ENCODE measurements around the gene PANK4.
"Not testable (repeated sequence)": the region's sequence is repeated elsewhere in the genome, so short reads cannot be mapped to it uniquely, and the experiment has no call there.

DNA sequence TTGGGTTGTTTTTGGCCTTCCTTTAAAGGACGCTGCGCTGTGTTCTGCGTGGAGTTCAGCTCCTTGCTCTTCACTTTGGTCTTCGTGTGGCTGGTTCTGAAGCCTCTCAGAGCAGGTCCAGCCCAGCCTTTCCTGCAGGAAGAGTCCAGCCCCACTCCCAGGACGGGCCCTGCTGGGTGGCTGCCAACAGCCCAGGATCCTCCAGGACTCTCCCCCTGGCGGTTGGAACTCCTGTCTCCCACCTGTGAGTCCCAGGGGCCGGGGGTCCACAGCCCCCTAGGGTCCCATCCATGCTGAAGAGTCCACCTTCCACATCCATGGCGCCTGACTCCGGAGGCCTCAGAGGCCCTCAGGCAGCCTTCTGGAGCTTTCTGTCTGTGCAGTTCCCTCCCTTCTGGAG, 25.1 kb upstream of the PANK4 start:
- TF ChIP-seq, protein P1, sequence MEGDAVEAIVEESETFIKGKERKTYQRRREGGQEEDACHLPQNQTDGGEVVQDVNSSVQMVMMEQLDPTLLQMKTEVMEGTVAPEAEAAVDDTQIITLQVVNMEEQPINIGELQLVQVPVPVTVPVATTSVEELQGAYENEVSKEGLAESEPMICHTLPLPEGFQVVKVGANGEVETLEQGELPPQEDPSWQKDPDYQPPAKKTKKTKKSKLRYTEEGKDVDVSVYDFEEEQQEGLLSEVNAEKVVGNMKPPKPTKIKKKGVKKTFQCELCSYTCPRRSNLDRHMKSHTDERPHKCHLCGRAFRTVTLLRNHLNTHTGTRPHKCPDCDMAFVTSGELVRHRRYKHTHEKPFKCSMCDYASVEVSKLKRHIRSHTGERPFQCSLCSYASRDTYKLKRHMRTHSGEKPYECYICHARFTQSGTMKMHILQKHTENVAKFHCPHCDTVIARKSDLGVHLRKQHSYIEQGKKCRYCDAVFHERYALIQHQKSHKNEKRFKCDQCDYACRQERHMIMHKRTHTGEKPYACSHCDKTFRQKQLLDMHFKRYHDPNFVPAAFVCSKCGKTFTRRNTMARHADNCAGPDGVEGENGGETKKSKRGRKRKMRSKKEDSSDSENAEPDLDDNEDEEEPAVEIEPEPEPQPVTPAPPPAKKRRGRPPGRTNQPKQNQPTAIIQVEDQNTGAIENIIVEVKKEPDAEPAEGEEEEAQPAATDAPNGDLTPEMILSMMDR (IDR thresholded peaks at IDR 0.05) = not testable (repeated sequence)
- not testable (repeated sequence) for TF ChIP-seq POLR2A (IDR thresholded peaks at IDR 0.05)
